H1 (cell line): ENCODE results near the gene PIAS1. TPM values are rescaled to one million over a fixed set of nuclear protein-coding genes. Genes with fewer than 3 reads are reported as not detected.
A peak's percentile ranks its signal among the peaks of the same experiment; 100 is the strongest.

ENCODE experiments used
- CTCF ChIA-PET: fragments of 300-600 bp; sonication (Branson Sonifier 250); formaldehyde crosslinking; loops from one replicate; lab custom pipeline; 2021; ENCODE audit not compliant: partially characterized antibody; lab: Charles Lee
- POLR2A ChIA-PET: fragments of 300-600 bp; sonication (Branson Sonifier 250); formaldehyde crosslinking; loops from one replicate; lab custom pipeline; 2021; ENCODE audit warnings: inconsistent platforms; ENCODE audit not compliant: partially characterized antibody; lab: Charles Lee
- DNase-seq, 2 experiments: peaks; one replicate each; pipeline versions ENCODE4 v3.0.0 to v3.0.0-alpha.2; 2010 to 2022; ENCODE audit warnings: low spot score in 2 of 2, low read depth in 1 of 2, mixed read lengths in 1 of 2
- FAIRE-seq: peaks from 2 replicates; lab custom pipeline; 2011; peaks lifted over from hg19 to GRCh38; lab: Jason Lieb, UNC
- H2AFZ ChIP-seq: 2 replicates; pipeline ENCODE4 v1.8.1; 2012; ENCODE audit warnings: low read length, inconsistent platforms
- H2AK5ac ChIP-seq: 2 replicates; pipeline ENCODE4 v1.6.1; 2013; ENCODE audit warnings: low read depth, low read length
- H2BK120ac ChIP-seq: replicated peaks from 2 replicates; pipeline ENCODE3; 2013; ENCODE audit warnings: low read depth, low read length, inconsistent platforms
- H2BK12ac ChIP-seq: 2 replicates; pipeline ENCODE4 v1.6.1; 2013; ENCODE audit warnings: low read depth, low read length
- H2BK15ac ChIP-seq: 2 replicates; pipeline ENCODE4 v1.6.1; 2013; ENCODE audit warnings: low read length
- H2BK20ac ChIP-seq: 2 replicates; pipeline ENCODE4 v1.6.1; 2013; ENCODE audit warnings: low read length
- H2BK5ac ChIP-seq: 2 replicates; pipeline ENCODE4 v1.6.1; 2013; ENCODE audit warnings: low read depth, low read length
- H3K14ac ChIP-seq: 2 replicates; pipeline ENCODE4 v1.6.1; 2013; ENCODE audit warnings: inconsistent platforms; ENCODE audit not compliant: insufficient read length
- H3K18ac ChIP-seq: 2 replicates; pipeline ENCODE4 v1.6.1; 2013; ENCODE audit warnings: low read length; ENCODE audit errors: extremely low read depth
- H3K23ac ChIP-seq: 2 replicates; pipeline ENCODE4 v1.6.1; 2013; ENCODE audit warnings: inconsistent platforms; ENCODE audit not compliant: insufficient read length
- H3K23me2 ChIP-seq: 2 replicates; pipeline ENCODE4 v1.6.1; 2013; ENCODE audit warnings: low read depth, low read length
- H3K27ac ChIP-seq: 2 replicates; pipeline ENCODE4 v1.6.1; 2011; ENCODE audit warnings: low read depth, low read length, inconsistent platforms
- H3K27me3 ChIP-seq, 4 experiments: replicated peaks in 1 of 4; 1 replicate in 1 of 4; 2 replicates in 3 of 4; pipeline versions ENCODE4 v1.6.1 to v1.8.1; 2011 to 2013; ENCODE audit warnings: low read length in 3 of 4, mild to moderate bottlenecking in 3 of 4, inconsistent platforms in 2 of 4, mixed read lengths in 2 of 4, moderate library complexity in 1 of 4; ENCODE audit not compliant: control insufficient read depth in 3 of 4, insufficient read depth in 3 of 4; ENCODE audit errors: extremely low read depth in 1 of 4
- H3K36me3 ChIP-seq, 4 experiments: 2 replicates each; pipeline versions ENCODE4 v1.6.1 to v1.8.1; 2011 to 2013; ENCODE audit warnings: mild to moderate bottlenecking in 4 of 4, low read length in 3 of 4, moderate library complexity in 2 of 4, control low read depth in 1 of 4, inconsistent platforms in 1 of 4; ENCODE audit not compliant: insufficient read depth in 4 of 4, control insufficient read depth in 2 of 4
- H3K4ac ChIP-seq: replicated peaks from 2 replicates; pipeline ENCODE3; 2013; ENCODE audit warnings: low read length, low read depth, mixed read lengths, inconsistent platforms; ENCODE audit not compliant: insufficient read length
- H3K4me1 ChIP-seq, 4 experiments: replicated peaks in 1 of 4; 1 replicate in 1 of 4; 2 replicates in 3 of 4; pipeline versions ENCODE4 v1.6.1 to v1.8.1; 2011 to 2013; ENCODE audit warnings: low read length in 3 of 4, inconsistent platforms in 2 of 4, mixed read lengths in 1 of 4; ENCODE audit not compliant: insufficient read depth in 4 of 4, control insufficient read depth in 3 of 4
- H3K4me2 ChIP-seq, 2 experiments: 2 replicates each; pipeline versions ENCODE4 v1.6.1 to v1.8.1; 2011 to 2013; ENCODE audit warnings: low read depth in 2 of 2, low read length in 2 of 2, control low read depth in 1 of 2, inconsistent platforms in 1 of 2, mild to moderate bottlenecking in 1 of 2; ENCODE audit not compliant: insufficient read depth in 1 of 2
- H3K4me3 ChIP-seq, 4 experiments: fragments of 200-600, 300-600 bp in 1 of 4; sonication (generic), shearing (Covaris generic), sonication (Bioruptor Twin) in 1 of 4; 2 replicates each; pipeline versions ENCODE4 v1.5.1 to v1.8.1; 2011 to 2016; ENCODE audit warnings: low read length in 4 of 4, low read depth in 3 of 4, control low read depth in 2 of 4, inconsistent platforms in 2 of 4, mild to moderate bottlenecking in 2 of 4, mixed read lengths in 1 of 4, moderate library complexity in 1 of 4; ENCODE audit not compliant: insufficient read depth in 2 of 4; ENCODE audit errors: extremely low read depth in 1 of 4
- H3K56ac ChIP-seq: replicated peaks from 2 replicates; pipeline ENCODE3; 2013; ENCODE audit warnings: low read depth, mild to moderate bottlenecking, mixed read lengths, low read length, inconsistent platforms; ENCODE audit not compliant: insufficient read length
- H3K79me1 ChIP-seq: 2 replicates; pipeline ENCODE4 v1.6.1; 2013; ENCODE audit warnings: low read depth, low read length, control low read depth
- H3K79me2 ChIP-seq, 2 experiments: 2 replicates each; pipeline versions ENCODE4 v1.6.1 to v1.8.1; 2012 to 2013; ENCODE audit warnings: low read length in 2 of 2, mild to moderate bottlenecking in 2 of 2, inconsistent platforms in 1 of 2; ENCODE audit not compliant: insufficient read depth in 2 of 2, control insufficient read depth in 1 of 2
- H3K9ac ChIP-seq, 4 experiments: replicated peaks in 1 of 4; 1 replicate in 1 of 4; 2 replicates in 3 of 4; pipeline versions ENCODE4 v1.6.1 to v1.8.1; 2011 to 2013; ENCODE audit warnings: low read depth in 3 of 4, low read length in 3 of 4, control low read depth in 2 of 4, mild to moderate bottlenecking in 2 of 4, moderate library complexity in 2 of 4, inconsistent platforms in 1 of 4; ENCODE audit errors: extremely low read depth in 1 of 4
- H3K9me3 ChIP-seq, 2 experiments: 2 replicates each; pipeline versions ENCODE4 v1.6.1 to v1.8.1; 2012 to 2013; ENCODE audit warnings: mild to moderate bottlenecking in 2 of 2, moderate library complexity in 2 of 2, control low read depth in 1 of 2, inconsistent platforms in 1 of 2, low read depth in 1 of 2, low read length in 1 of 2, mixed read lengths in 1 of 2; ENCODE audit not compliant: insufficient read depth in 2 of 2
- H4K20me1 ChIP-seq, 2 experiments: replicated peaks in 1 of 2; 2 replicates each; pipeline versions ENCODE3 to v1.8.1; 2011 to 2013; ENCODE audit warnings: inconsistent platforms in 2 of 2, low read length in 2 of 2, mild to moderate bottlenecking in 1 of 2; ENCODE audit not compliant: insufficient read depth in 2 of 2, control insufficient read depth in 1 of 2
- H4K5ac ChIP-seq: 2 replicates; pipeline ENCODE4 v1.6.1; 2013; ENCODE audit warnings: low read length, low read depth, mixed read lengths, inconsistent platforms; ENCODE audit not compliant: insufficient read length
- H4K8ac ChIP-seq: 2 replicates; pipeline ENCODE4 v1.8.0; 2013; ENCODE audit warnings: mild to moderate bottlenecking, moderate library complexity, low read length, inconsistent platforms; ENCODE audit not compliant: insufficient read depth; ENCODE audit errors: extremely low read depth
- H4K91ac ChIP-seq: replicated peaks from 2 replicates; pipeline ENCODE3; 2013; ENCODE audit warnings: low read length, mixed read lengths, inconsistent platforms; ENCODE audit not compliant: insufficient read length
- ASH2L ChIP-seq: fragments of 200-600, 300-600 bp; sonication (generic); IDR thresholded peaks from one replicate; pipeline ENCODE4 v1.7.1; 2017; ENCODE audit warnings: low read length
- CEBPB ChIP-seq: IDR thresholded peaks from 2 replicates; pipeline ENCODE4 v1.6.1; 2012; ENCODE audit warnings: low read depth, low read length
- GTF2F1 ChIP-seq: IDR thresholded peaks from 2 replicates; pipeline ENCODE4 v1.6.1; 2012; ENCODE audit warnings: low read depth, low read length, improper control_type of control experiment, borderline replicate concordance
- JUND ChIP-seq: IDR thresholded peaks from 2 replicates; pipeline ENCODE4 v1.6.1; 2011; ENCODE audit warnings: mild to moderate bottlenecking, improper control_type of control experiment, low read length
- MAX ChIP-seq: IDR thresholded peaks from 2 replicates; pipeline ENCODE4 v1.6.1; 2012; ENCODE audit warnings: inconsistent platforms
- NANOG ChIP-seq: IDR thresholded peaks from 2 replicates; pipeline ENCODE4 v1.6.1; 2011; ENCODE audit warnings: low read length, low read depth, mild to moderate bottlenecking, inconsistent platforms; ENCODE audit not compliant: insufficient read depth, poor library complexity, severe bottlenecking
- POU5F1 ChIP-seq: IDR thresholded peaks from 2 replicates; pipeline ENCODE4 v1.6.1; 2011; ENCODE audit warnings: low read depth, mild to moderate bottlenecking, low read length, moderate library complexity
- SAP30 ChIP-seq: fragments of 300-600 bp; sonication (generic); IDR thresholded peaks from 2 replicates; pipeline ENCODE4 v1.7.1; 2012; ENCODE audit warnings: low read length, moderate library complexity, mild to moderate bottlenecking, inconsistent platforms; ENCODE audit not compliant: insufficient read depth, insufficient replicate concordance
- SIRT6 ChIP-seq: IDR thresholded peaks from one replicate; pipeline ENCODE4 v1.7.1; 2012; ENCODE audit warnings: low read length, inconsistent platforms
- TEAD4 ChIP-seq: IDR thresholded peaks from 2 replicates; pipeline ENCODE4 v1.6.1; 2012; ENCODE audit warnings: low read depth, low read length, inconsistent platforms, mixed read lengths
- WGBS, 2 experiments: shearing (Covaris generic) in 1 of 2; methylation state at CpG; one replicate each; pipeline versions ENCODE4 v1.1.6 to v1.1.7; 2013 to 2015; ENCODE audit warnings: low lambda C conversion rate in 2 of 2, mixed read lengths in 2 of 2, inconsistent platforms in 1 of 2, low coverage in 1 of 2, missing lambda C conversion rate in 1 of 2; ENCODE audit not compliant: insufficient replicate concordance in 2 of 2, insufficient coverage in 1 of 2, insufficient read length in 1 of 2; ENCODE audit errors: extremely low coverage in 1 of 2, missing lambda C conversion rate in 1 of 2; 5-methylcytosine and 5-hydroxymethylcytosine counted together
- polyA plus RNA-seq, 7 experiments: library from polyadenylated mRNA; depleted of rRNA in 3 of 7; stranded (reverse) in 5 of 7; unstranded in 2 of 7; fragments of >200 nt in 5 of 7; fragments of 200-250 nt in 2 of 7; gene quantifications; 1 replicate in 5 of 7; 2 replicates in 1 of 7; 4 replicates in 1 of 7; pipeline versions ENCODE4 v1.2.1 to v1.2.3, GENCODE V29; 2011 to 2013; ENCODE audit warnings: missing spikeins in 2 of 7, mixed read lengths in 2 of 7
- total RNA-seq: library from RNA; stranded (reverse); fragmentation: NEBNext Ultra II Directional; extraction: Animal tissue kit (Norgen Biotek cat#: 25700); gene quantifications from 2 replicates; pipeline ENCODE4 v1.2.1, GENCODE V29; 2021
- TF ChIP-seq, protein P1 (sequence below): IDR thresholded peaks from 2 replicates; pipeline ENCODE4 v1.6.1; 2012; ENCODE audit warnings: inconsistent platforms

Gene PIAS1
- total and polyA plus RNA-seq, 2 of the 8 experiments (the other 6 are each of a cell fraction or from before 2014, with no cell fraction given) = 30.8 to 34.5 TPM

DNA sequence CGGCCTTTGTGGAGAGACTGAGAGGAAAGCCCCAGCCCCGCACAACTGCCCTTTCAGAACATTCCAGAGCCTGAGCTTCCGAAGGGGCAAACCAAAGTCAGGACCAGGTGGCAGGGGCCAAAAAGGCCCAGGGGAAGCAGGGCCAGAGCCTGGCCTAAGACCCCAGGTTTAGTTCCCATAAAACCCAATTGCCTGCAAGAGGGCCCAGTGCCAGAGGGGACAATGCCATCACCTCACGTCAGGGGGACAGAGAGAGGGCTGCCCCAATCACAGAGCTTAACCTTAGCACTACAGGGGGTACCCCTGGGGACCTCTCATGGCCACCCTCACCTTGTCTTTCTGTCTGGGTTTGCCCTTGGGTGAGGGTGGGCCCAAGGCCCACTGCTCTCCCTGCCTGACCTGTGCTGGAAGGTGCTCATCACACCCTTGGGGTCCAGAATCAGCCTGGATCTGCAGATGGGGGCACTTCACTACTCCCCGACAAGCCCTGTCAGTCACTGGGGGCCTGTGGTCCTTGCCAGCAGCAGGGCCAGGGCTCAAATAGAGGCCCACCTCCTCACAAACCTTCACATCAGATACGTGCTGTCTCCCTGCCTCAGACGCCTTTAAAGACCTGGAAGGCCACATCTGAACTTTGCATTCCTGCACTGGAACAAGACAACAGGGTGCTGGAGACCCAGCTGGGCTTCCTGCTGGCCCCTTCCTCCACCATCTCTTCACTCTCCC, 147.2 kb downstream of the PIAS1 start:
- H4K20me1 ChIP-seq = peaks cover 10 to 20% of the 10 kb centered on the region in 2 experiments
- no peaks in the 10 kb centered on the region for H3K27me3 ChIP-seq
- no peak overlapping the region for H4K8ac ChIP-seq
- no peak overlapping the region for H4K91ac ChIP-seq
- WGBS, 2 experiments = 86% methylated on average over 7 of the region's 7 CpGs; no CpG with 5 or more reads in 1 of the 2 experiments
- H3K4me2 ChIP-seq = 0 out of 4 replicates have a peak overlapping the region, but pooled peaks of 1 of the 2 experiments have one; percentile 5
- no peak overlapping the region for H3K23ac ChIP-seq
- no peaks in the 10 kb centered on the region for H3K9me3 ChIP-seq
- no peak overlapping the region for H3K9ac ChIP-seq
- no peak overlapping the region for H3K56ac ChIP-seq
- peak overlapping the region; percentile 78; the same call in 1 of the 2 replicates for H2BK5ac ChIP-seq
- H2AFZ ChIP-seq = no peak overlapping the region
- H3K79me1 ChIP-seq = peaks cover 2% of the 10 kb centered on the region; the same call in 1 of the 2 replicates
- no peak overlapping the region for H3K4me3 ChIP-seq
- H3K79me2 ChIP-seq = 0 out of 4 replicates have a peak, but pooled peaks cover 0 to 2% of the 10 kb centered on the region in 2 experiments
- H2BK20ac ChIP-seq = no peak overlapping the region
- ChIA-PET CTCF (interaction anchor here (11.6 kb wide), 1 partner anchor 9 kb away, joined by 101 read pairs; no protein-coding TSS in a partner anchor), POLR2A (interaction anchor here (0.9 to 2.0 kb wide), 4 partner anchors 10 to 147 kb away, joined by 3 to 7 read pairs (median 4); partner anchors contain the start of genes CLN6 and PIAS1)
- H2BK15ac ChIP-seq = no peak overlapping the region
- H3K36me3 ChIP-seq = no peaks in the 10 kb centered on the region
- no peak overlapping the region for H2AK5ac ChIP-seq
- H3K27ac ChIP-seq = no peak overlapping the region
- H3K4ac ChIP-seq = no peak overlapping the region
- FAIRE-seq (no peak), DNase-seq (peak in 1 of 2 experiments; percentile 53)
- H4K5ac ChIP-seq = no peak overlapping the region
- H2BK120ac ChIP-seq = no peak overlapping the region
- H3K18ac ChIP-seq = no peak overlapping the region; the same call in 1 of the 2 replicates
- H2BK12ac ChIP-seq = 0 out of 2 replicates have a peak overlapping the region, but pooled peaks have one; percentile 17
- no peak overlapping the region for H3K14ac ChIP-seq
- peaks cover 1 to 30% (median 23%) of the 10 kb centered on the region in 4 experiments for H3K4me1 ChIP-seq
- no peaks in the 10 kb centered on the region for H3K23me2 ChIP-seq
- TF ChIP-seq, protein P1, sequence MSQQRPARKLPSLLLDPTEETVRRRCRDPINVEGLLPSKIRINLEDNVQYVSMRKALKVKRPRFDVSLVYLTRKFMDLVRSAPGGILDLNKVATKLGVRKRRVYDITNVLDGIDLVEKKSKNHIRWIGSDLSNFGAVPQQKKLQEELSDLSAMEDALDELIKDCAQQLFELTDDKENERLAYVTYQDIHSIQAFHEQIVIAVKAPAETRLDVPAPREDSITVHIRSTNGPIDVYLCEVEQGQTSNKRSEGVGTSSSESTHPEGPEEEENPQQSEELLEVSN = no peak
- TF ChIP-seq ASH2L (no peak), NANOG (no peak), GTF2F1 (no peak), JUND (no peak), TEAD4 (no peak), MAX (no peak), CEBPB (no peak), SAP30 (no peak), POU5F1 (no peak), SIRT6 (no peak)
